ENCODE measurements around the gene NID1.

The NID1 gene

GRCh38 chr1:235996048-235996785 lies 68.7 kb downstream of the NID1 start:
- H3K9me3 ChIP-seq (ENCODE audit: control insufficient read depth, insufficient read depth, low read length) = no peaks in the 10 kb centered on the region
- H3K27ac ChIP-seq (ENCODE audit: low read depth, low read length) = no peak overlapping the region
- no peak overlapping the region for H3K9ac ChIP-seq (ENCODE audit: low read depth, low read length)
- no peaks in the 10 kb centered on the region for H3K36me3 ChIP-seq (ENCODE audit: control insufficient read depth, insufficient read depth, low read length)
- H3K4me3 ChIP-seq (ENCODE audit: low read depth, low read length) = no peak overlapping the region
- 0 out of 2 replicates have a peak, but pooled peaks cover 6% of the 10 kb centered on the region for H3K4me1 ChIP-seq (ENCODE audit: control insufficient read depth, insufficient read depth, low read length)
- H3K27me3 ChIP-seq (ENCODE audit: control insufficient read depth, insufficient read depth, low read length) = no peaks in the 10 kb centered on the region

- Histone ChIP-seq H3K9me3 (ENCODE audit: control insufficient read depth, insufficient read depth, low read length) (no peaks in the 10 kb centered on the region), H3K27ac (ENCODE audit: low read depth, low read length) (no peak overlapping the region), H3K4me3 (ENCODE audit: low read depth, low read length) (no peak overlapping the region), H3K9ac (ENCODE audit: low read depth, low read length) (no peak overlapping the region), H3K27me3 (ENCODE audit: control insufficient read depth, insufficient read depth, low read length) (no peaks in the 10 kb centered on the region), H3K4me1 (ENCODE audit: control insufficient read depth, insufficient read depth, low read length) (0 out of 2 replicates have a peak, but pooled peaks cover 6% of the 10 kb centered on the region), H3K36me3 (ENCODE audit: control insufficient read depth, insufficient read depth, low read length) (no peaks in the 10 kb centered on the region)
These were observed 69.4 kb downstream of the NID1 start for GRCh38 chr1:235995511-235995910.

DNA sequence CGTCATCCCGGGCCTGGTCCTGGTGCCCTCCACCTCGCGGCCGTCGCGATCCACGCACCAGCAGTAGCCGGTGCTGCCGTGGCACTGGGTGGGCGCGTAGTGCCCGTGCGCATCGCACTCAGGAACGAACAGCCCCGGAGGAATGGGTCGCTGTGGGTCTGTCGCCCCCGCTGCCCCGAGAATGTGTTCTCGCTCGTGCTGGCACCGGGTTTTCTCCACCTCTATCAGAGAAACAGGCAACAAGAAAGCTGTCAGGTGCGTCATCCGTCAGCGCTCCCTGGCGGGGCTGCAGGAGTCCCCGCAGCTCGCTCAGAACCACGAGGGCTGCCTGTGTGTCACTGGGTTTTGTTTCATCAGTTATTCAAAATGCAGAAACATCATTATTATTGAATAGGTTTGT lies 71.2 kb downstream of the NID1 start:
- 0 out of 2 replicates have a peak, but pooled peaks cover 5% of the 10 kb centered on the region for H3K9me3 ChIP-seq (ENCODE audit: control insufficient read depth, insufficient read depth, low read length)
- no peaks in the 10 kb centered on the region for H3K4me1 ChIP-seq (ENCODE audit: control insufficient read depth, insufficient read depth, low read length)
- H3K9ac ChIP-seq (ENCODE audit: low read depth, low read length) = no peak overlapping the region
- H3K27me3 ChIP-seq (ENCODE audit: control insufficient read depth, insufficient read depth, low read length) = no peaks in the 10 kb centered on the region
- H3K4me3 ChIP-seq (ENCODE audit: low read depth, low read length) = no peak overlapping the region
- no peak overlapping the region for H3K27ac ChIP-seq (ENCODE audit: low read depth, low read length)
- H3K36me3 ChIP-seq (ENCODE audit: control insufficient read depth, insufficient read depth, low read length) = no peaks in the 10 kb centered on the region

DNA sequence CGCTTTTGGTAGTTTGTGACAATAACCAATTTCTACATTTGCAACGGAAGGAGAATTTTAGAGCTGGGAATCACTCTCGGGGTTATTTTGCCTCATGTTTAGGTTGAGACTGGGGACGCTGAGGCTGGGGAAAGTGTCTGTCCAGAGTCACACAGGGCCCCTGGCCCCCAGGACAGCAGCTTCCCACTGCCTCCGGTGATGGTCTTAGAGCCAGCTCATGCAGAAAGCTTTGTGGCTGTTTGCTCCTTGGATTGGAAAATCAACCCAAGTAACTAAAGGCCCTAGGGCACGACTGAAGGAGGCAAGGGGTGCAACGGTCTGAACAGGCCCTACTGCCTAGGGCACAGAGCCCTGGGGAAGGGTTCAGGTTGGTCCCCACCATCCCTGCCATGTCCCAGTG lies 72.0 kb downstream of the NID1 start:
- no peaks in the 10 kb centered on the region for H3K27me3 ChIP-seq (ENCODE audit: control insufficient read depth, insufficient read depth, low read length)
- no peak overlapping the region for H3K4me3 ChIP-seq (ENCODE audit: low read depth, low read length)
- 0 out of 2 replicates have a peak, but pooled peaks cover 5% of the 10 kb centered on the region for H3K9me3 ChIP-seq (ENCODE audit: control insufficient read depth, insufficient read depth, low read length)
- H3K9ac ChIP-seq (ENCODE audit: low read depth, low read length) = no peak overlapping the region
- no peaks in the 10 kb centered on the region for H3K4me1 ChIP-seq (ENCODE audit: control insufficient read depth, insufficient read depth, low read length)
- no peak overlapping the region for H3K27ac ChIP-seq (ENCODE audit: low read depth, low read length)
- H3K36me3 ChIP-seq (ENCODE audit: control insufficient read depth, insufficient read depth, low read length) = no peaks in the 10 kb centered on the region

GRCh38 chr1:235992346-235992745 lies 72.5 kb downstream of the NID1 start:
- no peaks in the 10 kb centered on the region for H3K36me3 ChIP-seq (ENCODE audit: control insufficient read depth, insufficient read depth, low read length)
- no peaks in the 10 kb centered on the region for H3K27me3 ChIP-seq (ENCODE audit: control insufficient read depth, insufficient read depth, low read length)
- no peak overlapping the region for H3K4me3 ChIP-seq (ENCODE audit: low read depth, low read length)

GRCh38 chr1:235990330-235990795 lies 74.5 kb downstream of the NID1 start:
- Histone ChIP-seq H3K4me1 (ENCODE audit: control insufficient read depth, insufficient read depth, low read length) (no peaks in the 10 kb centered on the region), H3K27me3 (ENCODE audit: control insufficient read depth, insufficient read depth, low read length) (no peaks in the 10 kb centered on the region), H3K9ac (ENCODE audit: low read depth, low read length) (no peak overlapping the region), H3K36me3 (ENCODE audit: control insufficient read depth, insufficient read depth, low read length) (no peaks in the 10 kb centered on the region), H3K9me3 (ENCODE audit: control insufficient read depth, insufficient read depth, low read length) (0 out of 2 replicates have a peak, but pooled peaks cover 5% of the 10 kb centered on the region), H3K4me3 (ENCODE audit: low read depth, low read length) (no peak overlapping the region), H3K27ac (ENCODE audit: low read depth, low read length) (no peak overlapping the region)

More at GRCh38 chr1:235992346-235992745, 72.5 kb downstream of the NID1 start:
- no peak overlapping the region for H3K9ac ChIP-seq (ENCODE audit: low read depth, low read length)
- no peak overlapping the region for H3K27ac ChIP-seq (ENCODE audit: low read depth, low read length)
- H3K9me3 ChIP-seq (ENCODE audit: control insufficient read depth, insufficient read depth, low read length) = 0 out of 2 replicates have a peak, but pooled peaks cover 5% of the 10 kb centered on the region
- H3K4me1 ChIP-seq (ENCODE audit: control insufficient read depth, insufficient read depth, low read length) = no peaks in the 10 kb centered on the region

GRCh38 chr1:235989105-235989504 lies 75.8 kb downstream of the NID1 start:
- Histone ChIP-seq H3K4me3 (ENCODE audit: low read depth, low read length) (no peak overlapping the region), H3K9ac (ENCODE audit: low read depth, low read length) (no peak overlapping the region), H3K27ac (ENCODE audit: low read depth, low read length) (no peak overlapping the region), H3K9me3 (ENCODE audit: control insufficient read depth, insufficient read depth, low read length) (0 out of 2 replicates have a peak, but pooled peaks cover 5% of the 10 kb centered on the region), H3K36me3 (ENCODE audit: control insufficient read depth, insufficient read depth, low read length) (no peaks in the 10 kb centered on the region), H3K27me3 (ENCODE audit: control insufficient read depth, insufficient read depth, low read length) (no peaks in the 10 kb centered on the region), H3K4me1 (ENCODE audit: control insufficient read depth, insufficient read depth, low read length) (no peaks in the 10 kb centered on the region; the same call in 1 of the 2 replicates)

DNA sequence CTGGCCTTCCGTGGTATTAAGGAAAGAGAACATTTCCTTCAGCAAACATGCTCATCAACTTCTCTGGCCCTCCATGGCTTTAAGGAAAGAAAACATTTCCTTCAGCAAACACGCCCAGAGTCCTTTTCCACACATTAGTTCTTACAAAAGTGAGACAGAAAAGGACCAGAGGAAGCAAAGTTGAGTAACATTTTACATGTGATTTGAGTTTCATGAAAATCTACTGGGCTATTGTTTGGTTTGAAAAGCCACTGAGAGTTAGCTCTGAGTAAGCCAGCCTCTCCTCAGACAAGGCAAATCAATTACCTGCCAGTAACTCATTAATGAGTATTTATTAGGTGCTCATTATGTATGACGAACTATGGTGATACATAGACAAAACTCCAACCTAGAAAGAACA lies 78.0 kb downstream of the NID1 start:
- no peak overlapping the region for H3K4me3 ChIP-seq (ENCODE audit: low read depth, low read length)
- no peaks in the 10 kb centered on the region for H3K36me3 ChIP-seq (ENCODE audit: control insufficient read depth, insufficient read depth, low read length)
- H3K4me1 ChIP-seq (ENCODE audit: control insufficient read depth, insufficient read depth, low read length) = no peaks in the 10 kb centered on the region; the same call in 1 of the 2 replicates
- no peaks in the 10 kb centered on the region for H3K27me3 ChIP-seq (ENCODE audit: control insufficient read depth, insufficient read depth, low read length)
- H3K27ac ChIP-seq (ENCODE audit: low read depth, low read length) = no peak overlapping the region
- no peak overlapping the region for H3K9ac ChIP-seq (ENCODE audit: low read depth, low read length)
- H3K9me3 ChIP-seq (ENCODE audit: control insufficient read depth, insufficient read depth, low read length) = 0 out of 2 replicates have a peak, but pooled peaks cover 5% of the 10 kb centered on the region

DNA sequence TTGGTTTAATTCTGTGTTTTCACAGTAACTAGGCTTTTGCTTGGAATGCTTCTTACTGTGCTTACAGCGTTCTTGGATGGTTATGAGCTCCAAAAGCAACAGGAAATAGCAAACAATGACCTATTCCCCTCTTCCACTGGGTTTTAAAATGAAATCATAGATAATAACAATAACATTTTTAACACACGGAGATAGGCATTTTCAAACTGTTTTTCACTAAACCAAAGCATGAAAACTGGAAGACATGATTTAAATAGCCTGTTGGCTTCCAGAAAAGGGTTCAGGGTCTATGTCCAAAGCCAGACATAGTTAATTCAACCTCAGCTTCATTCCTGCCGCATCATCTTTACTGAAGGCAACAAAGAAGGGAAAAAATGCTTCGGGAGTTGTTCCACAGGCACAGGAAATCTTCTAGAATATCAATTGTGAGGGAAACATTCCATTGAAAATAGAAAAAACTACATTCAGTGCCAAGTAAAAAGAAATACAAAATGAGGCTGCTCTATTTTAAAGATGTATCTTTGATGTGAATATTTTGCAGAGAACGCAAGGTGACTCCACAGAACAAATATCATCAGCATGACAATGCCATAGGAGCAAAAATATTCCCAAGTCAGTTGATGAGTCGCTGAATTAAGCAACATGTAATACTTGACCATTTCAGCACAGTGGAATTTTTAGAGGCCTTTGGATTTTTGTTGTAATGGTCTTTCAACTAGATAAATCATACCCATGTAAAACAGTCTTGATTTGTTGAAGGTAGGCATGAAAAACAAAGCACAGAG lies 80.7 kb downstream of the NID1 start:
- Histone ChIP-seq H3K4me1 (ENCODE audit: control insufficient read depth, insufficient read depth, low read length) (no peaks in the 10 kb centered on the region; the same call in 1 of the 2 replicates), H3K9me3 (ENCODE audit: control insufficient read depth, insufficient read depth, low read length) (no peaks in the 10 kb centered on the region), H3K4me3 (ENCODE audit: low read depth, low read length) (no peak overlapping the region), H3K36me3 (ENCODE audit: control insufficient read depth, insufficient read depth, low read length) (peaks cover 3% of the 10 kb centered on the region; the same call in 1 of the 2 replicates), H3K9ac (ENCODE audit: low read depth, low read length) (no peak overlapping the region), H3K27ac (ENCODE audit: low read depth, low read length) (no peak overlapping the region), H3K27me3 (ENCODE audit: control insufficient read depth, insufficient read depth, low read length) (no peaks in the 10 kb centered on the region)

GRCh38 chr1:235980976-235981375 lies 83.9 kb downstream of the NID1 start:
- Histone ChIP-seq H3K4me3 (ENCODE audit: low read depth, low read length) (no peak overlapping the region), H3K9ac (ENCODE audit: low read depth, low read length) (no peak overlapping the region), H3K36me3 (ENCODE audit: control insufficient read depth, insufficient read depth, low read length) (peaks cover 19% of the 10 kb centered on the region), H3K4me1 (ENCODE audit: control insufficient read depth, insufficient read depth, low read length) (no peaks in the 10 kb centered on the region; the same call in 1 of the 2 replicates), H3K9me3 (ENCODE audit: control insufficient read depth, insufficient read depth, low read length) (peaks cover 19% of the 10 kb centered on the region), H3K27me3 (ENCODE audit: control insufficient read depth, insufficient read depth, low read length) (no peaks in the 10 kb centered on the region), H3K27ac (ENCODE audit: low read depth, low read length) (no peak overlapping the region)

Data from HUES48 (cell line).